B cell (primary cell): Measurements from ENCODE around the gene PRTFDC1. TPM values are rescaled to one million over a fixed set of nuclear protein-coding genes. Genes with fewer than 3 reads are reported as not detected.
A peak's percentile ranks its signal among the peaks of the same experiment; 100 is the strongest.
"Not testable (repeated sequence)": the region's sequence is repeated elsewhere in the genome, so short reads cannot be mapped to it uniquely, and the experiment has no call there.

Source experiments
- ATAC-seq: fragments of 200-7000 bp; cut with Tn5 transposase; one replicate; pipeline ENCODE4 v1.10.0; 2021; ENCODE audit warnings: low read depth, mild to moderate bottlenecking, moderate number of reproducible peaks, moderate library complexity
- CTCF ChIA-PET: fragments of 350-600 bp; sonication (Branson Sonifier 250); formaldehyde crosslinking; loops from one replicate; lab custom pipeline; 2021; ENCODE audit warnings: antibody characterized with exemption, inconsistent platforms; lab: Charles Lee
- POLR2A ChIA-PET: fragments of 350-600 bp; sonication (Branson Sonifier 250); formaldehyde crosslinking; loops from one replicate; lab custom pipeline; 2021; ENCODE audit warnings: antibody characterized with exemption; lab: Charles Lee
- DNase-seq: peaks from one replicate; pipeline ENCODE4 v3.0.0; 2013
- H2AFZ ChIP-seq: 2 replicates; pipeline ENCODE4 v1.6.1; 2012; ENCODE audit warnings: mild to moderate bottlenecking, low read depth, low read length; ENCODE audit not compliant: insufficient read depth, poor library complexity, severe bottlenecking
- H3K27ac ChIP-seq, 2 donors: 1 replicate in 1 of 2; 2 replicates in 1 of 2; pipeline ENCODE4 v1.5.1; 2012 to 2013; ENCODE audit warnings: low read length in 2 of 2, mild to moderate bottlenecking in 2 of 2, moderate library complexity in 1 of 2
- H3K27me3 ChIP-seq, 4 experiments: fragments of 200-600 bp in 1 of 4; sonication (generic) in 1 of 4; replicated peaks in 1 of 4; 1 replicate in 2 of 4; 2 replicates in 2 of 4; pipeline versions ENCODE4 v1.6.1 to v1.7.0; 2013 to 2016; ENCODE audit warnings: low read length in 3 of 4, mild to moderate bottlenecking in 2 of 4, mixed read lengths in 1 of 4, moderate library complexity in 1 of 4; ENCODE audit not compliant: insufficient read depth in 4 of 4, control insufficient read depth in 3 of 4; ENCODE audit errors: control extremely low read depth in 1 of 4
- H3K36me3 ChIP-seq, 2 experiments: replicated peaks in 1 of 2; 1 replicate in 1 of 2; 2 replicates in 1 of 2; pipeline versions ENCODE4 v1.6.1 to v1.7.1; 2013; ENCODE audit warnings: low read length in 1 of 2; ENCODE audit not compliant: insufficient read depth in 2 of 2, control insufficient read depth in 1 of 2; ENCODE audit errors: control extremely low read depth in 1 of 2, extremely low read depth in 1 of 2
- H3K4me1 ChIP-seq, 2 donors: fragments of 200-600 bp in 1 of 2; sonication (generic) in 1 of 2; 1 replicate in 1 of 2; 2 replicates in 1 of 2; pipeline versions ENCODE4 v1.5.1 to v1.6.1; 2013 to 2017; ENCODE audit warnings: low read length in 2 of 2; ENCODE audit not compliant: control insufficient read depth in 2 of 2, insufficient read depth in 2 of 2
- H3K4me2 ChIP-seq: replicated peaks from 2 replicates; pipeline ENCODE3; 2012; ENCODE audit warnings: mild to moderate bottlenecking, low read depth, low read length; ENCODE audit not compliant: poor library complexity, severe bottlenecking
- H3K4me3 ChIP-seq, 5 experiments: fragments of 200-600 bp in 1 of 5; sonication (generic) in 1 of 5; 1 replicate in 3 of 5; 2 replicates in 2 of 5; pipeline versions ENCODE4 v1.5.1 to v1.7.0; 2011 to 2016; ENCODE audit warnings: low read length in 4 of 5, mild to moderate bottlenecking in 4 of 5, low read depth in 2 of 5, control low read depth in 1 of 5, moderate library complexity in 1 of 5; ENCODE audit not compliant: insufficient read depth in 1 of 5; ENCODE audit errors: control extremely low read depth in 1 of 5, extremely low read depth in 1 of 5
- H3K79me2 ChIP-seq: fragments of 200-600 bp; sonication (generic); one replicate; pipeline ENCODE4 v1.6.0; 2016; ENCODE audit warnings: low read length; ENCODE audit not compliant: control insufficient read depth, insufficient read depth
- H3K9ac ChIP-seq: fragments of 200-600 bp; sonication (generic); 2 replicates; pipeline ENCODE4 v1.6.1; 2017; ENCODE audit warnings: mild to moderate bottlenecking, low read length, moderate library complexity
- H3K9me3 ChIP-seq, 3 donors: one replicate each; pipeline versions ENCODE4 v1.6.1 to v1.7.1; 2013; ENCODE audit warnings: low read length in 2 of 3; ENCODE audit not compliant: control insufficient read depth in 2 of 3, insufficient read depth in 1 of 3; ENCODE audit errors: control extremely low read depth in 1 of 3
- H4K20me1 ChIP-seq: 2 replicates; pipeline ENCODE4 v1.6.0; 2012; ENCODE audit warnings: mild to moderate bottlenecking, low read length; ENCODE audit not compliant: insufficient read depth, control insufficient read depth, poor library complexity, severe bottlenecking
- H3K27ac Mint-ChIP-seq: one replicate; pipeline ENCODE4 v1.8.0; 2021; ENCODE audit warnings: mixed read lengths
- H3K27me3 Mint-ChIP-seq: one replicate; pipeline ENCODE4 v1.8.0; 2021; ENCODE audit warnings: mixed read lengths
- H3K4me1 Mint-ChIP-seq: one replicate; pipeline ENCODE4 v1.8.0; 2021; ENCODE audit warnings: mixed read lengths
- H3K4me3 Mint-ChIP-seq: one replicate; pipeline ENCODE4 v1.8.0; 2021; ENCODE audit warnings: mixed read lengths
- H3K9me3 Mint-ChIP-seq: one replicate; pipeline ENCODE4 v1.8.0; 2022; ENCODE audit warnings: mixed read lengths; ENCODE audit not compliant: insufficient read depth
- CTCF ChIP-seq: fragments of 200-600 bp; IDR thresholded peaks from one replicate; pipeline ENCODE4 v1.8.0; 2022; ENCODE audit warnings: antibody characterized with exemption, mild to moderate bottlenecking
- EZH2 ChIP-seq: IDR thresholded peaks from 2 replicates; pipeline ENCODE4 v1.6.1; 2012; ENCODE audit warnings: borderline replicate concordance, low read depth, mild to moderate bottlenecking, moderate library complexity, low read length; ENCODE audit not compliant: insufficient read depth, poor library complexity, severe bottlenecking
- WGBS: methylation state at CpG from one replicate; pipeline ENCODE4 v1.1.5; 2013; ENCODE audit warnings: missing lambda C conversion rate; ENCODE audit not compliant: insufficient coverage; 5-methylcytosine and 5-hydroxymethylcytosine counted together
- intact Hi-C: fragments of 100-400 bp; cut with micrococcal nuclease; formaldehyde crosslinking; loops from one replicate; pipeline ENCODE4 v1.10.0; 2022
- polyA plus RNA-seq: library from polyadenylated mRNA; depleted of rRNA; stranded (reverse); fragments of >200 nt; gene quantifications from 2 replicates; pipeline ENCODE4 v1.2.3, GENCODE V29; 2012
- total RNA-seq, 2 donors: library from RNA; stranded (reverse); fragments of 120-200 nt in 1 of 2; gene quantifications; 1 replicate in 1 of 2; 2 replicates in 1 of 2; pipeline versions ENCODE4 v1.2.3 to v1.2.4, GENCODE V29; 2013 to 2022

Gene PRTFDC1
- total and polyA plus RNA-seq, 2 donors (not counting 1 experiment from before 2014, with no cell fraction given): 0.63 TPM; not detected in 1

GRCh38 chr10:24925799-24926198, 26.6 kb downstream of the PRTFDC1 start:
- no peak overlapping the region for H3K27ac ChIP-seq

DNA sequence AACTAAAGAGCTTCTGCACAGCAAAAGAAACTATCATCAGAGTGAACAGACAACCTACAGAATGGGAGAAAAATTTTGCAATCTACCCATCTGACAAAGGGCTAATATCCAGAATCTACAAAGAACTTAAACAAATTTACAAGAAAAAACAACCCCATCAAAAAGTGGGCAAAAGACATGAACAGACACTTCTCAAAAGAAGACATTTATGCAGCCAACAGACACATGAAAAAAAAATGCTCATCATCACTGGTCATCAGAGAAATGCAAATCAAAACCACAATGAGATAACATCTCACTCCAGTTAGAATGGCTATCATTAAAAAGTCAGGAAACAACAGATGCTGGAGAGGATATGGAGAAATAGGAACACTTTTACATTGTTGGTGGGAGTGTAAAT, 27.9 kb downstream of the PRTFDC1 start:
- H4K20me1 ChIP-seq, H3K4me2 ChIP-seq, H3K36me3 ChIP-seq, H3K4me3 ChIP-seq, H3K27ac ChIP-seq, H3K9ac ChIP-seq, H3K4me1 Mint-ChIP-seq, DNase-seq, H3K4me1 ChIP-seq, H3K27me3 Mint-ChIP-seq, H3K27me3 ChIP-seq, intact Hi-C loops, H3K79me2 ChIP-seq, CTCF ChIA-PET, ATAC-seq, H3K4me3 Mint-ChIP-seq, H2AFZ ChIP-seq, POLR2A ChIA-PET, H3K9me3 ChIP-seq, H3K27ac Mint-ChIP-seq, H3K9me3 Mint-ChIP-seq: not testable (repeated sequence)

More at GRCh38 chr10:24925799-24926198, 26.6 kb downstream of the PRTFDC1 start:
- TF ChIP-seq EZH2 (no peak), CTCF (no peak)
- intact Hi-C loops: no loop called here
- H3K27ac Mint-ChIP-seq: peak overlapping the region; percentile 41
- Histone ChIP-seq H3K4me1 (peaks cover 4 to 7% of the 10 kb centered on the region in 2 donors), H2AFZ (no peak overlapping the region), H3K79me2 (no peaks in the 10 kb centered on the region), H3K36me3 (no peaks in the 10 kb centered on the region), H4K20me1 (no peaks in the 10 kb centered on the region), H3K27me3 (no peaks in the 10 kb centered on the region), H3K9me3 (peaks cover 0 to 7% (median 0%) of the 10 kb centered on the region in 3 donors), H3K9ac (no peak overlapping the region), H3K4me2 (no peak overlapping the region), H3K4me3 (no peak overlapping the region)
- CTCF ChIA-PET: no interaction called here
- H3K4me3 Mint-ChIP-seq: no peak overlapping the region
- POLR2A ChIA-PET: no interaction called here
- H3K9me3 Mint-ChIP-seq: peaks cover 6% of the 10 kb centered on the region
- 100% methylated on average over 3 of the region's 4 CpGs for WGBS
- H3K4me1 Mint-ChIP-seq: peaks cover 18% of the 10 kb centered on the region
- no peak for DNase-seq
- no peak for ATAC-seq
- H3K27me3 Mint-ChIP-seq: no peaks in the 10 kb centered on the region

DNA sequence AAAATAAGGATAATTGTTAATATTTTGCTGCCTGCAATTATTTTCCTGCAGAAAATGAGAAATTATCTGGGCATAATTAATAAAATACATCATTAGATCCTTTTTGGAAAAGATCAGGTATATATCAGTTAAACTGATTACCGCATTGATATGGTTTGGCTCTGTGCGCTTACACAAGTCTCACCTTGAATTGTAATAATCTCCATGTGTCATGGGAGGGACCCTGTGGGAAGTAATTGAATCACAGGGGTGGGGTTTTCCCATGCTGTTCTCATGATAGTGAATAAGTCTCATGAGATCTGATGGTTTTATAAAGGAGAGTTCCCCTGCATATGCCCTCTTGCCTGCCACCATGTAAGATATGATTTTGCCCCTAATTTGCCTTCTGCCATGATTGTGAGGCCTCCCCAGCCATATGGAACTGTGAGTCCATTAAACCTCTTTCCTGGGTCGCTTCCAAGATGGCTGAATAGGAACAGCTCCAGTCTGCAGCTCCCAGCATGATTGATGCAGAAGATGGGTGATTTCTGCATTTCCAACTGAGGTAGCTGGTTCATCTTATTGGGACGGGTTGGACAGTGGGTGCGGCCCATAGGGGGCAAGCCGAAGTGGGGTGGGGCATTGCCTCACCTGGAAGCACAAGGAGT, 30.1 kb downstream of the PRTFDC1 start:
- H3K4me1 Mint-ChIP-seq, H3K4me3 Mint-ChIP-seq, H2AFZ ChIP-seq, POLR2A ChIA-PET, H3K27me3 Mint-ChIP-seq, H3K4me2 ChIP-seq, intact Hi-C loops, H3K9ac ChIP-seq, H3K36me3 ChIP-seq, H3K9me3 Mint-ChIP-seq, DNase-seq, H3K27me3 ChIP-seq, H3K4me3 ChIP-seq, H3K4me1 ChIP-seq, ATAC-seq, H3K9me3 ChIP-seq, H3K27ac ChIP-seq, H4K20me1 ChIP-seq, H3K27ac Mint-ChIP-seq, H3K79me2 ChIP-seq: not testable (repeated sequence)
- WGBS: 97% methylated on average over 4 of the region's 6 CpGs
- CTCF ChIA-PET: interaction anchor here (0.6 kb wide), 1 partner anchor 19 kb away, joined by 3 read pairs; no protein-coding TSS in a partner anchor
